ENCODE measurements around the gene RPS15.
A peak's percentile ranks its signal among the peaks of the same experiment; 100 is the strongest.

Gene RPS15

GRCh38 chr19:1438035-1438932 lies at the start of gene RPS15:
Gene RPS15, plus strand, starts transcription at chr19:1438396. Its CDS starts 30 bp downstream, at chr19:1438426.
- DNase-seq (ENCODE audit: low spot score): peak; percentile 88

- DNase-seq (ENCODE audit: low spot score): no peak
Measured at GRCh38 chr19:1388637-1389026, 49.6 kb upstream of the RPS15 start.

GRCh38 chr19:1389033-1389940 lies 48.9 kb upstream of the RPS15 start:
- DNase-seq (ENCODE audit: low spot score): no peak

DNA sequence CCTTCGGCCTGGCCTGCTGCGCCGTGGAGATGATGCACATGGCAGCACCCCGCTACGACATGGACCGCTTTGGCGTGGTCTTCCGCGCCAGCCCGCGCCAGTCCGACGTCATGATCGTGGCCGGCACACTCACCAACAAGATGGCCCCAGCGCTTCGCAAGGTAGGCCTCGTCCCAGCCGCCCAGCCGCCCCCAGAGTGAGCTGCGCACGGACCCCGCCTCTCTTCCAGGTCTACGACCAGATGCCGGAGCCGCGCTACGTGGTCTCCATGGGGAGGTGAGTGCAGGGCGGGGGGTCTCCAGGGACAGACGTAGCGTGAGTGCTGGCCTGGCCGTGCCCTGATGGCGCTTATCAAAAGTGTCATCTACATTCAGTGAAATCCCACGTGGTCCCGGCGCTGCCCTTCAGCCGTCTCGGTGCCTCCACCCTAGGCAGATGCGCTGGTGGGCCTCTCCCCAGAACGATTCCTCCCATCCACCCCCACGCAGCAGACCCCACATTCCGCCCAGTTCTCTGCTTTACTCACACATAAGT lies 47.2 kb upstream of the RPS15 start:
- DNase-seq (ENCODE audit: low spot score): no peak

- no peak for DNase-seq (ENCODE audit: low spot score)
Measured at GRCh38 chr19:1392407-1392806, 45.8 kb upstream of the RPS15 start.

DNA sequence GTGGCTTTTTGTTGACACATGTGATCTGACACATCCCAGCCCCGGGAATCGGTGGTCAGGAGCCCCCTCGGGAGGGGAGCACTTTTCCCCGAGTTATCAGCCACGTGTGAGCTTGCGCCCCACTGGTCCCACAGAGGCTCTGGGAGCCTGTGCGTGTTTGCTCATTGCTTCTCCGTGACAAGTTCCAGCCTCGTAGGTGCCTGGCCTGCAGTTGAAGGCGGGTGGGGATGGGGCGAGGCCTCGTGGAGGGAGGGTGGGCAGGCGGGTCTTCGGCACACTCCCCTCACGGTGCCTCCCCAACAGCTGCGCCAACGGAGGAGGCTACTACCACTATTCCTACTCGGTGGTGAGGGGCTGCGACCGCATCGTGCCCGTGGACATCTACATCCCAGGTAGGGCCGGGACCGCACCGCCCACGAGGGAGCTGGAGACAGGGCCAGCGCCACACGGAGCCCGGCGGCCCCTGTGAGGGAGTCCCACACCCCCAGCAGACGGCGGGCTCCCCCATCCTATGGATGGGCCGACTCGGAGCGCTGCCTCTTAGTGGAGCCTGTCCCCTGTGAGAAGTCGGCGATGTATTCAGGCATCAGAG lies 45.2 kb upstream of the RPS15 start:
- DNase-seq (ENCODE audit: low spot score): no peak

- no peak for DNase-seq (ENCODE audit: low spot score)
Measured at GRCh38 chr19:1393841-1394240, 44.4 kb upstream of the RPS15 start.

GRCh38 chr19:1394252-1395193 lies 43.7 kb upstream of the RPS15 start:
- DNase-seq (ENCODE audit: low spot score): no peak

DNA sequence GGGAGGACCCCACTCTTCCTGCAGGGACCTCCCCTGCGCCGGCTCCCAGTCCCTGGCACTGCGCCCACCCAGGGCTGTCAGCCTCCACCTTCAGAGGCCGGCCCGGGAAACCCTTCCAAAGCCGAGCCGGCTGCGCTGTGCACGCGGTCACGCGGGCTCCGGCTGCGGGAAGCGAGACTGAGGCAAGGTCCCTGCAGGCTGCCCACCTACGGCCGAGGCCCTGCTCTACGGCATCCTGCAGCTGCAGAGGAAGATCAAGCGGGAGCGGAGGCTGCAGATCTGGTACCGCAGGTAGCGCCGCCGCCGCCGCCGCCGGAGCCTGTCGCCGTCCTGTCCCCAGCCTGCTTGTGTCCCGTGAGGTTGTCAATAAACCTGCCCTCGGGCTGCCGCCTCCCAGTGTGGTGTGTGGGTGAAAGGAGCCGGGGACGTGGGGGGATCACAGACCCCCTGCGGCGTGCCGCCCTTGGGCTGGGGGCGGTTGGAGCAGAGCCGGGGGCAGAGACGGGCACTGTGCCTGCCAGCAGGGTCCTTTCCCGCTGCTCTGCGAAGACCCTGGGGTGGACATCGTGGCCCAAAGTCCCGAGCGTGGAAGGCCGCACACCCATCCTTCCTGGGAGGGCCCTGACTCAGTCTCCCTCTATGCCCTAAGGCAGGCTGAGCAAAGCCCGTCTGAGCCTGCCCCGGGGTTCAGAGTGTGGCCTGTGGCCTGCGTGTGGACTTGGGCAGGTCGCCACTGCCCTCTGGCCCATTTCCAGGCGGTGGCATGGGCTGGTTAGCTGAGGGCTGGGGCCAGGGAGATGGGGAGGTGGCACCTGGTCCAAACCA lies 42.8 kb upstream of the RPS15 start:
- DNase-seq (ENCODE audit: low spot score): no peak

GRCh38 chr19:1396019-1396767 lies 42.0 kb upstream of the RPS15 start:
- no peak for DNase-seq (ENCODE audit: low spot score)

- DNase-seq (ENCODE audit: low spot score): no peak
Measured at GRCh38 chr19:1396768-1397679, 41.2 kb upstream of the RPS15 start.

DNA sequence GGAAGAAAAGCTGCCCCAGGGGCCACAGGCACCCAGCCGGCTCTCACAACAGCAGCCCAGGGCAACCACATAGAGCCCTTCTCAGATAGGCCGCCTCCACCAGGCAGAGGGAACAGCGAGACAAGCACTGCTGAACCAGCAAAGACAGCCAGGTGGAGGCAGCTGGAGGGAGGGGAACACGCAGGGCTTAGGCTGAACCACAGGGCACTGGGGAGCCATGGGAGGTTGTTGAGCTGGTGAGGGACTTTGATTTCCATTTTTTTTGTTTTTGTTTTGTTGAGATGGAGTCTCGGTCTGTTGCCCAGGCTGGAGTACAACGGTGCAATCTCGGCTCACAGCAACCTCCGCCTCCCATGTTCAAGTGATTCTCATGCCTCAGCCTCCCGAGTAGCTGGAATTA lies 40.4 kb upstream of the RPS15 start:
- no peak for DNase-seq (ENCODE audit: low spot score)

DNA sequence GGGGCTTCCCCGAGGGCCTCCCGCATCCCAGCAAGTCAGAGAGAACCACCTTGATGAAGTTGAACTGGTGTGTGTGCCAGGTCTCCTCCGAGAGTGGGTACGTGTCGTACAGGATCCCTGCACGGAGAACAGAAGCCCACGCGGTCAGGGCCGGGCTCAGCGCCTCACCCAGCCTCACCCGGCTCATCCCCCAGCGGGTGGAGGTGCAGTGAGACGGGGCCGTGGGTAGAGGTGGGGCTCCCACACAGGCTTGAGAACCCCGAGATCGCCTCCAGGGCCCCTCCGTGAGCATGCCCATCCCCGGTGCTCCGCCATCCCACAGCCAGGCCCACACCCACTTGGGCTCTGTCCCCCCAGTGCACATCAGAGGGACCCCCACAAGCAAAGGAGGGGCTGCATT lies 39.1 kb upstream of the RPS15 start:
- no peak for DNase-seq (ENCODE audit: low spot score)

GRCh38 chr19:1399745-1400144 lies 38.5 kb upstream of the RPS15 start:
- no peak for DNase-seq (ENCODE audit: low spot score)

GRCh38 chr19:1400281-1401137 lies 37.7 kb upstream of the RPS15 start:
- peak; percentile 75 for DNase-seq (ENCODE audit: low spot score)

- DNase-seq (ENCODE audit: low spot score): peak; percentile 74
Measured at GRCh38 chr19:1401138-1401888, 36.9 kb upstream of the RPS15 start, which contains the start of gene GAMT. Gene GAMT, minus strand, starts transcription at chr19:1401542. Its CDS starts 66 bp downstream, at chr19:1401476.

GRCh38 chr19:1401889-1402217 lies 36.3 kb upstream of the RPS15 start:
- no peak for DNase-seq (ENCODE audit: low spot score)

Measured in HuH-7 (cell line).